GM18526 (cell line): ENCODE results near the gene USP7.
A peak's percentile ranks its signal among the peaks of the same experiment; 100 is the strongest.

ENCODE experiments used
- POLR2A ChIP-seq: IDR thresholded peaks from 3 replicates; pipeline ENCODE4 v1.6.1; 2011; ENCODE audit not compliant: insufficient read length; ENCODE audit errors: extremely low read depth

Gene USP7

DNA sequence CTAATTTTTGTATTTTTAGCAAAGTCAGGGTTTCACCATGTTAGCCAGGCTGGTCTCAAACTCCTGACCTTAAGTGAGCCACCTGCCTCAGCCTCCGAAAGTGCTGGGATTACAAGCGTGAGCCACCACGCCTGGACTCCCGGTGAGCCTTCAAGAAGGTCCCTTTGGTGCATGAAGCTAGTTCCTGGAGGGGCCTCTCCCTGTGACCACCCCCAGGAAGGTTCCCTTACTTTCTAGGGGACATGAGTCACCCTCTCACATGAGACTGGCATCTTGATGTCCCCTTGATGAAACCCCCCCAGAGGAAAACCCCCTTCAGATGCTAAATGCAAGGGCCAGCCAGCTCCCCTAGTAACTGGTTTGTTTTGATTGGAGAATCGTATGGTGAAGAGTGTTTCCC, 107.7 kb downstream of the USP7 start:
- no peak for TF ChIP-seq POLR2A

- no peak for TF ChIP-seq POLR2A
These were observed 108.5 kb downstream of the USP7 start for GRCh38 chr16:8855051-8855786.

DNA sequence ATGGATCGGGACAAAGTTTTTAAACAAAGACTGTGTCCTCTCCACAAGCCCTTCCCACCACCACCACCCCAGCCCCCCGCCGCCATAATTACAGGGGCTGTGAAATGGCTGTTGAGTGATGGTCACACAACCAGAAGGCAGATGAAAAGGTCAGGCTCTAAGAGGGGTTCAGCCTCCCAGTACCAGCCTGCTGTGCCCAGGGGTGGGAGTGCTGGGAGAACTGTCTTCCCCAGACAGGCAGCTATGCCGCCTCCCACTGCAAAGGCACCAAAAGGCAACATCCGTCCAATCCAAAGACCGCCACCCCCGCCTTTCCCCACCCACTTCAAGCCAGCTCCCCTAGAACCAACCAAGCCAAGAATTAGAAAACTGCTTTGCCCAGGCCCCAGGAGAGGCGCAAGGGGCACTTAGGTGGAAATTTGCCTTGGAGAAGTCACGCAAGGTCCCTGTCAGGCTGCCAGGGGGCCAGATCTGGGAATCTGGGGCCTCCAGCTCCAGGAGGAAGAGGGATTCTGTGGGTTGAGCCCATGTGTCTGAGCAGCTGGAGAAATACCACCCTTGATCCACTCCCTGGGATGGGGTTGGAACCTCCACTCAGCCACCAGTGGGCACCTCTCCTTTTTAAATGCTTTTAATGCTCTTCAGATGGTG, 109.3 kb downstream of the USP7 start:
- no peak for TF ChIP-seq POLR2A

DNA sequence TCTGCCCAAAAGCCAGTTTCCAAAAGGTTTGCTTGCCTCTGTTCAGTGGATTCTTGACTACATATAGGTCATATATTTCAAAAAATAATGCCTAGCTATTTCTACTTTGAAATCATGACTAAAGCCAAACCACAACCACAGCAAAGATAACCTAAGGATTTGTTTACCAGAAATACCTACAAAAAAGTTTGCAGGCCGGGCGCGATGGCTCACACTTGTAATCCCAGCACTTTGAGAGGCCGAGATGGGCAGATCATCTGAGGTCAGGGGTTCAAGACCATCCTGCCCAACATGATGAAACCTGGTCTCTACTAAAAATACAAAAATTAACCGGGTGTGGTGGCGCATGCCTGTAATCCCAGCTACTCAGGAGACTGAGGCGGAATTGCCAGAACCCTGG, 110.1 kb downstream of the USP7 start:
- TF ChIP-seq POLR2A = no peak

DNA sequence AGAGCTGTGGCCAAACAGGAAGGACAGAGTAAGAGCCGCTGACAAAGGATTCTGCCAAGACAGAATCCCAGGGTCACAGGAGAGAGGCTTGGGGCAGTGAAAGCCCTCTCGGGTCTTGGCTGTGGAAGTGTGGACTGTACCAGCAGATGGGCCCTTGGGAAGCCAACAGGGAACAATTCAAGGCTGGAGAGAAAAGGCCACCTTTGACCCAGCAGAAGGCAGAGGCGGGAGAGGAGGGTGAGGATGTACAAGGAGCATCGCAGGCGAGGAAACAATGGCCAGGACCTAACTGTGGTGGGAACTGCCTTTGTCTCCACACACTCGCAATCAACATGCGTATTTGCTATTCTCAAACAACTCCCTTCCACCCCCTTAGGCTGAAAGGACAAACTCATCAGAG, 110.6 kb downstream of the USP7 start:
- TF ChIP-seq POLR2A = no peak

GRCh38 chr16:8852534-8852933, 111.2 kb downstream of the USP7 start:
- TF ChIP-seq POLR2A = no peak

DNA sequence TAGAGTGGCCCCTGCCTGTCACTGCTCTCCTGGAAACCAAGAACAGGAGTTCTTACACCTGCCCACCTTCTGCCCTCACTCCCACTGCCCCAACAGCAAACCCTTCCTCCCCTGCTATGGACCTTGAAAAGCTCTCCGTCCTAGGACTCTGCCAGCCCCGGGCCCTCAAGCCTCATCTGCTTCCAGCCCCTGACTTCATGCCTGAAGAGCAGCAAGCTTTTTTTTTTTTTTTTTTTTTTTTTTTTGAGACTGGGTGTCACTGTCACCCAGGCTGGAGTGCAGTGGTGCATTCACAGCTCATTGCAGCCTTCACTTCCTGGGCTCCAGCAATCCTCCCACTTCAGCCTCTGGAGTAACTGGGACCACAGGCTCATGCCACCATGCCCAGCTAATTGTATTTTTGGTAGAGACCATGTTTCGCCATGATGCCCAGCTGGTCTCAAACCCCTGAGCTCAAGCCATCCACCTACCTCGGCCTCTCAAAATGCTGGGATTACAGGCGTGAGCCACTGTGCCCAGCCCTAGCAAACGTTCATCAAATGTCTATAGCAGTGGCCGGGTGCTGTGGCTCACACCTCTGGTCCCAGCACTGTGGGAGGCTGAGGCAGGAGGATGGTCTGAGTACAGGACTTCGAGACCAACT, 111.8 kb downstream of the USP7 start:
- no peak for TF ChIP-seq POLR2A

GRCh38 chr16:8850279-8850885, 113.3 kb downstream of the USP7 start:
- peak; percentile 16 for TF ChIP-seq POLR2A

- no peak for TF ChIP-seq POLR2A
These were observed 114.2 kb downstream of the USP7 start for GRCh38 chr16:8849411-8850011.

DNA sequence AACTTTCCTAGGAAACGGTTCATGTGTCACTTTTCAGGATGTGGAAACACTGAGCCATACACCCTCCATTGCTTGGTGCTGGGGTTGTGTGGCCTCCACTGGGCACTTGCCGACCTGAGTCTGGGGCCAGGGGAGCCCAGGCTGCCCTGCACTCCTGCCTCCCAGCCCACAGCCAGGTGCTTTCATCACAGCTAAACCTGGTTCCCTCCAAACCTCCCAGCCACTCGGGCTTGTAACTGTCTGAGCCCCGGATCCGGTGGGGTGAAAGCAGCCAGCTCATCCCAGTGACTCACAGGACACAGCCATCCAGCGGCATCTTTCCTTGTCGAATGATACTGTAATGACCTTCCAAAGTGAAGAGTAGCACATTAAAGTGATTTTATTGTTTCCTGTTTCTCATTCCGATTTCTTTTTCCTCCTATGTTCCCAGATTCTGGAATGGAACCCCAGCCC, 114.7 kb downstream of the USP7 start:
- TF ChIP-seq POLR2A = no peak

DNA sequence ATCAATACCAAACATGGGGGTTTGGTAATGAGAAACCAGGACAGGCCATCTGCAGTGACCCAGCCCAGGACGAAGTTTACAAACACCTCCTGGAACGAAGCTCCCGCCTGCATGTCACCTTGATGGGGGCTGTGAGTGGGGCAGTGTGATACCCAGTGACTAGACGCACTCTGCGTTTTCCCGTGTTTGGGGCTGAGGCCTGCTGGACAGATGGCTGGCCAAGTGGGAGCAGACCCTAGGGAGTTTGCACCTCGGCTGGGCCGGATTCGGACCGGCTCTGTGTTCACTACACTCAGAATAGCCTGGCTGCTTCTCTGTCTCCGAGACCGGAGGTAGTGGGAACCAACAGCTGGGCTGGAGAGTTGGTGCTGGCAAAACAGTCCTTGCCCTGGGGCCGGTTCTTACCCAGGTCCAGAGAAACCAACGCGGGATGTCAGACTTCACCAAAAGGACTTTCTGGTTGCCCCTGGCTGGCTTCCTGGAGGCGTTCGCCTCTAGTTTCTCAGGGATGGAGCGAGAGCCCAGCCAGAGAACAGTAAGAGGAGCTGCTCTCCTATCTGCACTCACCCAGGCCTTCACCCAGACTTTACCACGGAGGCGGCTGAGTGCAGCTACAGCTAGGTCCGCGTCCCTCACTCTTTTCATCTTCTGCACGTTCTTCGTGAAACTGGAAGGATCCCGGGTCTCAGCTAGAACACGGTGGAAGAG, 115.3 kb downstream of the USP7 start:
- no peak for TF ChIP-seq POLR2A

DNA sequence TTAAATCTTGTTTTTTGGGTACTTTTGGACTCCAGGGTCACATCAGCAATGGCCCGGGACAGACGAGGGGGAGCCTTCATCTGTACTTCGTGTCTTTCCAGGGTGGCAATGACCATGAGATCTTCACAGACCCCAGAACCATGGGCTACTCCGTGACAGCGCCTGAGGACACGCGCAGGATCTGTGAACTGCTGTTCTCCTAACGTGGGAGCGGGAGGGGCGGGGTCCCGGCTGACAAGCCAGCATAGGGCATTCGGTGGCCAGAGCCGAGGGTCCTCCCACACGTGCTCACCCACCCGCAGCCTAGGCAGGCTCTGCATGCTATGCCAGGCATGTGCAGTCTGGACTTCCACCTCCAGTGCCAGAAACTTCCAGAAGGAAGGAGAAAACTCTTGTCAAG, 116.1 kb downstream of the USP7 start:
- no peak for TF ChIP-seq POLR2A

GRCh38 chr16:8847145-8847544, 116.6 kb downstream of the USP7 start:
- TF ChIP-seq POLR2A = no peak

DNA sequence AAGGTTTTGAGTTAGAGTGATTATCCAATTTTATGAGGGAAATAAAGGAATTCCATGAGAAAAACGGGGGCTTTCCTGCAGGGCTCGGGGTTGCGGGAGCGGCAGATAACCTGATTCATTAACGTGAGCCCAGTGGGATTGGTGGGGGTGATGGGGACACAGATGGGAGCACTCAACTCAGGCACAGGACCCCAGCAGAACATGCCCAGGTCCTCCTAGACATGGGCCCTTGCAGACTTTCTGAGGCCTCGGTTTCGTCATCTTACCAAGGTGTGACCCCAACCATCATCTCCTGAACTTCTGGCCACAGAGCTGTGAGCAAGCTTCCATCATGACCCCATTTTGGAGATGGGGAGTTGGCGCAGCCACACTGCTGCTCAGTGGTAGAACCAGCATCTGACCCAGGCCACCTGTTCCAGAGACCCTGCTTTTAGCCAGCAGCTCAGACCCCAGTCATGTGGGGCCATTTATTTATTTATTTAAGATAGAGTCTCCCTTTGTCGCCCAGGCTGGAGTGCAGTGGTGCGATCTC, 117.2 kb downstream of the USP7 start:
- TF ChIP-seq POLR2A = no peak
